Epithelial cell of proximal tubule (primary cell): ENCODE data around the gene ME3. TPM values are rescaled to one million over a fixed set of nuclear protein-coding genes. Genes with fewer than 3 reads are reported as not detected.
A peak's percentile ranks its signal among the peaks of the same experiment; 100 is the strongest.

Source experiments
- DNase-seq: peaks from one replicate; pipeline ENCODE4 v3.0.0-alpha.2; 2011; ENCODE audit warnings: low read depth
- H3K4me3 ChIP-seq: 2 replicates; pipeline ENCODE4 v1.5.1; 2011; ENCODE audit warnings: low read depth, mild to moderate bottlenecking, low read length
- total RNA-seq: library from RNA; depleted of rRNA; stranded (reverse); fragments of >200 nt; gene quantifications from 2 replicates; pipeline ENCODE4 v1.2.3, GENCODE V29; 2015
- TF ChIP-seq, protein P1 (sequence below): conservative IDR thresholded peaks from 2 replicates; pipeline ENCODE4 v1.5.1; 2012; ENCODE audit warnings: low read depth, mild to moderate bottlenecking, low read length

The ME3 gene
- total RNA-seq, 1 donor from 2014 or later: 35.2 TPM

- H3K4me3 ChIP-seq: no peak overlapping the region
- TF ChIP-seq, protein P1, sequence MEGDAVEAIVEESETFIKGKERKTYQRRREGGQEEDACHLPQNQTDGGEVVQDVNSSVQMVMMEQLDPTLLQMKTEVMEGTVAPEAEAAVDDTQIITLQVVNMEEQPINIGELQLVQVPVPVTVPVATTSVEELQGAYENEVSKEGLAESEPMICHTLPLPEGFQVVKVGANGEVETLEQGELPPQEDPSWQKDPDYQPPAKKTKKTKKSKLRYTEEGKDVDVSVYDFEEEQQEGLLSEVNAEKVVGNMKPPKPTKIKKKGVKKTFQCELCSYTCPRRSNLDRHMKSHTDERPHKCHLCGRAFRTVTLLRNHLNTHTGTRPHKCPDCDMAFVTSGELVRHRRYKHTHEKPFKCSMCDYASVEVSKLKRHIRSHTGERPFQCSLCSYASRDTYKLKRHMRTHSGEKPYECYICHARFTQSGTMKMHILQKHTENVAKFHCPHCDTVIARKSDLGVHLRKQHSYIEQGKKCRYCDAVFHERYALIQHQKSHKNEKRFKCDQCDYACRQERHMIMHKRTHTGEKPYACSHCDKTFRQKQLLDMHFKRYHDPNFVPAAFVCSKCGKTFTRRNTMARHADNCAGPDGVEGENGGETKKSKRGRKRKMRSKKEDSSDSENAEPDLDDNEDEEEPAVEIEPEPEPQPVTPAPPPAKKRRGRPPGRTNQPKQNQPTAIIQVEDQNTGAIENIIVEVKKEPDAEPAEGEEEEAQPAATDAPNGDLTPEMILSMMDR: no peak
- no peak for DNase-seq
Observed at GRCh38 chr11:86416494-86416893, 255.9 kb downstream of the ME3 start.

DNA sequence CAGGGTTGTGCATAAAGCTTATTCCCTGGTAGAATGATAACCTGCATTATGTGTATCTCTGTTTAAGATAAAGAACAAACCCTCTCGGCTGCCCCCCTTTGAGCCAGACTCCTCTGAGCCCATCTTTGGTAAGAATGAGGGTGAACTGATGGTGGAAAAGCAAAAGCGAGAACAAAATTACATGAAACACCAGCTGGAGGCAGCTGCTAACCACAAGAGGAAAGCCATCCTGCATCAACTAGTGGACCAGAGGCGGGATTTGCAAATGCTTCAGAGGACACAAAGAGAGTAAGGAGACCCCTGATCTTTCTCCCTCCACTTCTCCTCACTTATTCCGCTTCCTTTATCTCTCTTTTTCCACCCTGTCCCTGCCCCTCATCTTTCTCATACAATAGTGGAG is 257.4 kb downstream of the ME3 start:
- no peak overlapping the region for H3K4me3 ChIP-seq
- TF ChIP-seq, protein P1: no peak
- DNase-seq: no peak

DNA sequence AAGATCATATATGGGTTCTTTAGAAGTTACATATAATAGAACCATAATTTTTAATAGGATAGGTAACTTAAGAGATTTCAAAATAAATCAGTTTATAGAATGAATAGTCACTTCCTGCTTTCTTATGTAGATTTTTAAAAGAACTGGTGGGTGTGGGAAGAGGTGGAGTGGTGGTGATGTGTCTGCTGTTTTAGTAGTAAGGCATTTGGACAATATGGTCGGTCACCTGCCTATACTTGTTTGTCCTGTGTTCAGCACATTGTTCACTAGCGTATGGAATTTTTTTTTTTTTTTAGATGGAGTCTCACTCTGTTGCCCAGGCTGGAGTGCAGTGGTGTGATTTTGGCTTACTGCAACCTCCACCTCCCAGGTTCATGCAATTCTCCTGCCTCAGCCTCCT is 258.4 kb downstream of the ME3 start:
- TF ChIP-seq, protein P1: no peak
- no peak for DNase-seq

GRCh38 chr11:86408845-86409244 is 263.6 kb downstream of the ME3 start:
- H3K4me3 ChIP-seq: no peak overlapping the region
- TF ChIP-seq, protein P1: peak; percentile 64
- no peak for DNase-seq

More for the DNA sequence above, 258.4 kb downstream of the ME3 start:
- no peak overlapping the region for H3K4me3 ChIP-seq

GRCh38 chr11:86403458-86403857 is 269.0 kb downstream of the ME3 start:
- DNase-seq: no peak
- TF ChIP-seq, protein P1: no peak
- H3K4me3 ChIP-seq: no peak overlapping the region

GRCh38 chr11:86398106-86398505 is 274.3 kb downstream of the ME3 start:
- DNase-seq: no peak
- TF ChIP-seq, protein P1: no peak

GRCh38 chr11:86397351-86397750 is 275.1 kb downstream of the ME3 start:
- DNase-seq: no peak
- no peak overlapping the region for H3K4me3 ChIP-seq
- TF ChIP-seq, protein P1: no peak

More at GRCh38 chr11:86398106-86398505, 274.3 kb downstream of the ME3 start:
- H3K4me3 ChIP-seq: no peak overlapping the region
